C4-2B (cell line): ENCODE data around the gene ERBB4.

Experiments used
- ZFX ChIP-seq: fragments of 450-650 bp; IDR thresholded peaks from 2 replicates; pipeline ENCODE4 v1.6.1; 2017
- TF ChIP-seq, protein P1 (sequence below): fragments of 450-650 bp; conservative IDR thresholded peaks from 2 replicates; pipeline ENCODE4 v1.5.1; 2017; ENCODE audit warnings: mild to moderate bottlenecking

DNA sequence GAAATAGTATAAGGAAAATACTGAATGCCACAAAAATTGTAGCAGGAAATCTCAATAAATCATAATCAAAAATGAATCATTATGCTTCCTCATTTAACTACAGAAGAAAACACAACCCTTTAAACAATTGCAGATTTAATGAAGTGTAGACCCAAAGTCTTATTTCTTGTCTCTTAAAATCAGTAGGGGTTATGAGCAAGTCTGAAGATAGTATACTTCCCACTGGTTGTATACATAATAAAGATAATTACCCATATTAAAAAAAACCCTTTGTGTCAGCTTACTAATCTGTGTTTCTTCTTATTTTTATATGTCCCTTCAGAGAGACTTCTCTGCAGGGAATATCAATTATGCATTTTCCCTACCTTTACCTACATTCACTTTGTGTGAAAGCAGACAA, 504.7 kb downstream of the ERBB4 start:
- TF ChIP-seq, protein P1, sequence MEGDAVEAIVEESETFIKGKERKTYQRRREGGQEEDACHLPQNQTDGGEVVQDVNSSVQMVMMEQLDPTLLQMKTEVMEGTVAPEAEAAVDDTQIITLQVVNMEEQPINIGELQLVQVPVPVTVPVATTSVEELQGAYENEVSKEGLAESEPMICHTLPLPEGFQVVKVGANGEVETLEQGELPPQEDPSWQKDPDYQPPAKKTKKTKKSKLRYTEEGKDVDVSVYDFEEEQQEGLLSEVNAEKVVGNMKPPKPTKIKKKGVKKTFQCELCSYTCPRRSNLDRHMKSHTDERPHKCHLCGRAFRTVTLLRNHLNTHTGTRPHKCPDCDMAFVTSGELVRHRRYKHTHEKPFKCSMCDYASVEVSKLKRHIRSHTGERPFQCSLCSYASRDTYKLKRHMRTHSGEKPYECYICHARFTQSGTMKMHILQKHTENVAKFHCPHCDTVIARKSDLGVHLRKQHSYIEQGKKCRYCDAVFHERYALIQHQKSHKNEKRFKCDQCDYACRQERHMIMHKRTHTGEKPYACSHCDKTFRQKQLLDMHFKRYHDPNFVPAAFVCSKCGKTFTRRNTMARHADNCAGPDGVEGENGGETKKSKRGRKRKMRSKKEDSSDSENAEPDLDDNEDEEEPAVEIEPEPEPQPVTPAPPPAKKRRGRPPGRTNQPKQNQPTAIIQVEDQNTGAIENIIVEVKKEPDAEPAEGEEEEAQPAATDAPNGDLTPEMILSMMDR, result no peak
- TF ChIP-seq ZFX, result no peak
